GM12892 (cell line): ENCODE measurements around the gene ZSWIM7.

Experiments
- POLR2A ChIP-seq: IDR thresholded peaks from 2 replicates; pipeline ENCODE4 v1.6.1; 2011; ENCODE audit warnings: low read depth, low read length, control low read depth
- POLR2AphosphoS5 ChIP-seq: IDR thresholded peaks from 2 replicates; pipeline ENCODE4 v1.6.1; 2011; ENCODE audit warnings: low read depth, low read length, control low read depth

- no peak for TF ChIP-seq POLR2AphosphoS5
- no peak for TF ChIP-seq POLR2A
Observed at GRCh38 chr17:16048811-16049449, 49.4 kb upstream of the ZSWIM7 start.
